ENCODE data around the gene KANSL1.
"Not testable (repeated sequence)": the region's sequence is repeated elsewhere in the genome, so short reads cannot be mapped to it uniquely, and the experiment has no call there.

The KANSL1 gene

DNA sequence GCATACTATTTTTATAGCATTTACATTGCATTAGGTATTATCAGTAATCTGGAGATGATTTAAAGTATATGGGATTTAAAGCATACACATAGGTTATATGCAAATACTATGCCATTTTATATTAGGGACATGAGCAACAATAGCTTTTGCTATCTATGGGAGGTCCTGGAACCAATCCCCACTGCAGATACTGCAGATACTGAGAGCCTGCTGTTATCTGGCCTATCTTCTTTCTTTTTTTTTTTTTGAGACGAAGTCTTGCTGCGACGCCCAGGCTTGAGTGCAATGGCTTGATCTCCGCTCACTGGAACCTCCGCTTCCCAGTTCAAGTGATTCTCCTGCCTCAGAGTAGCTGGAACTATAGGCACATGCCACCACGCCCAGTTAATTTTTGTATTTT is 156.7 kb downstream of the KANSL1 start:
- no peak for DNase-seq (ENCODE audit: low spot score)

DNA sequence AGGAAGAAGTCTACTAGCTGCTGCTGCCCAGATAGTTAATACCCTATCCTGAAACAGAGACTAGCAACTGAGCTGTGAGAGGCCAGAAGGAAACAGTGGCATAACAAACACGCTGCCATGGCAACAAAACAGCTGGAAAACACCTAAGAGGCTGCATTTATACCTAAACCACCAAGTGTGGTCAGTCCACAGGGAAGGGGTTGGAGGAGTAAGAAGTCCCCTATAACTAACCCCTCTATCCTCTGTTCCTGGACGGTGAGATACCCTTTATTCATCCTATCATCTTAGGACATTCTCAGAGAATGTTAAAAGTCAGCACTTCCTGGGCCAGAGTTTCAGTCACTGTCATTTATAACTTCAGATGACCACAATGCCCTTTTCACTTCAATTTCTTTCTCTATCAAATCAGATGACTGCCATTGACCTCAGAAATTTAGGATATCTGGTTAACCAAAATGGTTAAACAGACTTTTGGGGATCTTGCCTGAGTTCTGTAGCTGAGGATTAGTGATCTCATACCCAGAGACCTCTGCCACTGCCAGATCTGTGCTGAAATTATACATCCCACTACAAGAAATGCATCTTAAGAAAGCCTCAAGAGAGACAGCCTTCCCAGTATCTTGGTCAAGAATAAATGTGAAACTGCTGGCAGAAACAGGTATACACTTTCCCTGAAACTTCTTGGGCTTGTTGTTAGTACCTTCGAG is 158.0 kb downstream of the KANSL1 start:
- DNase-seq (ENCODE audit: low spot score) = no peak

DNA sequence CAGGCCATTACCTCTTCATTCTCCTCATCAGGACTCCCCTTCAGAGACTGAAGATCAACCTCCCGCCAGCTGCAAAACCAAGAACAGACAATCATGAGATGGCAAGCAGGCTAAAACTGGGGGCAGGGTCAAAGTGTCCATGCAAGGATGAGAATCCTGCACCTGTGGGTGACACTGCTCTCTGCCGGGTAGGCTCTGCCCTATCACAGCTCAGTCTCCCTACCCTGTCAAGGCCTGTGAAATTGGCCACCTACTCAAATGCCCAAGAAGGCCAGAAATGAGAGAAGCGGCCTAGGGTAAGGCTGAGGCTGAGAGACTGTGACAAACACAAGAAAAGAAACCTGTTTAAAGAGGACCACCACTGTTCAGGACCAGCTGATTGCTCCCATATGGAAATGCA is 159.8 kb downstream of the KANSL1 start:
- no peak for DNase-seq (ENCODE audit: low spot score)

DNA sequence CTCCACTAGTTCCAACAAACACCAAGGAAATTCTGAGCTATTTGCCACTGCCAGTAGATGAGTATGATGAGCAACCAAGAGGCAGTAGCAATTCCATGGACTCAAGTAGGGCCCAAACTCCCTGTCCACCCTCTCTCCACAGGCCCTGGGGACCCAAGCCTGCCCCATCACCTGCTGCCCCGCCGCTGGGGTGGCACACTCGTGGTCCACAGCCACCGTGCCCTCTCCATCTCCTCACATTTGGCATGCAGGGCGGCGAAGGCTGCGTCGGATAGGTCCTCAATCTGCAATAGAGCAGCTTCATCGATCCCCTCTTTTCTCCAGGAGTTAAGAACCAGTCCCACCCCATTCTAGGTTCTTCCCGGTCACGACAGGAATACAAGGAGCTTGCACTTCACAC is 160.3 kb downstream of the KANSL1 start:
- DNase-seq (ENCODE audit: low spot score) = no peak

DNA sequence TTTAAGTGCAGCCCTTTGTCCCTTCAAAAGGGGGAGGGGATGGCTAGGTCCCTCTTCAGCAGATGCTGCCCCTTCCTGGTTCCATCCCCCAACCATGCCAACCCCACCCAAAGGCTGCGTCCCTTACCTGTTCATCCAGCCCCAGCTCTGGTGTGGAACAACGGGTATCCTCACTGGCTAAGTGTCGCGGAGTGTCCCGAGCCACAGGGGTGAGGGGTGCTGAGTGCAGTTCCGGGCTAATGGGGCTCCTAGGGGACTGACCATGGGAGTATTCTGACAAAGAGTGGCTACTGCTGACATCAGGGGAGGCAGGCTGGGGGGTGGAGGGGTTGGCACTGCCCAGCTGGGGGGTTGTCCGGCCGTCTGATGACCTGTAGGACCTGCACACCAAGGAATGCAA is 161.3 kb downstream of the KANSL1 start:
- DNase-seq (ENCODE audit: low spot score) = no peak

DNA sequence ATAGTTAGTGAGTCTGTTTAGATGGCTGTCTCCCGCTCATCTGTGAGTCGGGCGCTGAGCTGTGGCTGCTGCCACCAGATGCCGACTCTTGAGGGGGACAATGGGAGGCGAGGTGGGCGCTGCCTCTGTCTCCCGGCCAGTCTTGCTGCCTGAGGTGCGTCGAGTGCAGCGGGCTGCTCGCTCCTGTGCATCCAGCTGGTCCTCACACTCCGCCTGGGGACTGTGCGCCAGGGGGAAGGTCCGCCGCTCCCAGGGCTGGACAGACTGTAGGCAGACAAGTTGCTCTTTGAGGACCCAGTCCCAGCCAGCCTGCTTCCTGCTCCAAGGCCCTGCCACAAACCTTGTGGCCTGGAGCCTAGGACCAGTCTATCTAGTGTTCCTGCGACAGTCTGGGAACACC is 161.8 kb downstream of the KANSL1 start:
- DNase-seq (ENCODE audit: low spot score) = no peak

DNA sequence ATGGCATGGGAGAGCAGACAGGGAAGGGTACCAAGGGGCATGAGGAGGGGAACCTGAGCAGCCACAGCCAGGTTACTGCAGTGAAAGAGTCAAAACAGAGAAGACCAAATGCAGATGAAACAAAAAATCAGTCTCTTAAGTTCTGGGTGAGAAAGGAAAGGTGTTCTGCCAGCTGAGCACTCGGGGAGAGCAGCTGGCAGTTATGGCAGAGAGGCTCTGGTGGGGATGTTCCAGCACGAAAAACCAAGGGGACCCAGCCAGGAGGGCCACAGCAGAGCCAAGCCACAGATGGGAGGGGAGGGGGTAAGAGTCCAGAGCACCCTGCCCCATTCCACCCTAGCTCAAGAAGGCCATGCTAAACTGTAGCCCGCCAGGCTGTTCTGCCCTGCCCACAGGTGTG is 162.5 kb downstream of the KANSL1 start:
- DNase-seq (ENCODE audit: low spot score) = no peak

DNA sequence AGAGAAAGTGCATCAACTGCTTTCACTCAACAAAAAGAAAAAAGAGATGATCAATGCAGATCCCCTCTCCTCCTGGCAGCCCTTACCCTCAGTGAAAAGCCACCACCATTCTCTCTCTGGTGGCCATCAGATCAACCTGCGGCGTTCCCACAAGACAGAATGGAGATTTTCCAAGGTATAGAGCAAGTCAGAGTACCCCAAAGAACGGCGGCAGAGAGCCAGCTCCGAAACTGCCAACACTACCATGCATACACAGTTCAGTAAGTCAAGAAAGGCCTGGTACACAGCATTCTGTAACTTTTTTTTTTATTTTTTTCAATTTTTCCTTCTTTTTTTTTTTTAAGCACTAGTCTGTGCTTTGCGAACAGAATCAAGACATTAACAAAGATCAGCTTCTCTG is 163.6 kb downstream of the KANSL1 start:
- DNase-seq (ENCODE audit: low spot score) = no peak

DNA sequence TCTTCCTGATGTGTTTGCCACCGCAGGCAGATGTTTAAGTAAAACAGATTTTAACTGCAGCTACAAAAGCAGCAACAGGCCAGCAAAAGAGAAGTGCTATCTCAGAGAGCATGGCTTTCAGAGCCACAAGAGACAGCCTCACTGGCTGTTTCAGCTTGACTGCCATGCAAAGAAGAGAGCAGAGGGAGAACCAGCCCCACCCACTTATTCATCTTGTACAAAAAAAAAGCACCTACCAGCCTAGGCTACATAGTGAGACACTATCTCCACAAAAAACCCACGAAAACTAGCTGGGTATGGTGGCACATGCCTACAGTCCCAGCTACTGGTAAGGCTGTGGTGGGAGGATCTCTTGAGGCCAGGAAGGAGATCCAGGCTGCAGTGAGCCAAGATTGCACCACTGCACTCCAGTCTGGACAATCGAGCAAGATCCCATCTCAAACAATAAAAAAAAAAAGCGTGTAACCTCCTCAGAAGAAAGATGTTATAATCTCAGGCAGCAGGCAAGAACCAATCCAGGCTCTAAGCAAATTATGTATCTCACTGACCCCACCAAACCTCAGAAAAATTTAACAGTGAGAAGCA is 164.2 kb downstream of the KANSL1 start:
- DNase-seq (ENCODE audit: low spot score) = no peak

DNA sequence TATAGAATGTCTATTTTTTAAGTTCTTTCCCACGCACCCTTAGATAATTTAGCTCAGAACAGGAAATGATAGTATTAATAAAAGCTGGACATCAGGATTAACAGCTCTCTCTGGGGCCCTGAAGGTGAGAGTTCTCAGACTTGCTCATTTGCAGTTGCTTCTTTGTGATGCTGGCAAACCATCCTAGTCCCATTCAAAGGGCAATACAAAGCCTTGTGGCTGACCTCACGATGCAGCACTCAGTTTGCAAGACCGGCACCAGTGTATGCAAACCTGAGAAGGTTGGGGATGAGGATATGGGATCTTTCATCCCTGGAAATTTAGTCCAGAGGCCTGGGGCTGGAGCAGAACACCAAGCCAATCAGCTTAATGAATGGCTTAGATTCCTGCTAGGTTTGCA is 164.9 kb downstream of the KANSL1 start:
- no peak for DNase-seq (ENCODE audit: low spot score)

DNA sequence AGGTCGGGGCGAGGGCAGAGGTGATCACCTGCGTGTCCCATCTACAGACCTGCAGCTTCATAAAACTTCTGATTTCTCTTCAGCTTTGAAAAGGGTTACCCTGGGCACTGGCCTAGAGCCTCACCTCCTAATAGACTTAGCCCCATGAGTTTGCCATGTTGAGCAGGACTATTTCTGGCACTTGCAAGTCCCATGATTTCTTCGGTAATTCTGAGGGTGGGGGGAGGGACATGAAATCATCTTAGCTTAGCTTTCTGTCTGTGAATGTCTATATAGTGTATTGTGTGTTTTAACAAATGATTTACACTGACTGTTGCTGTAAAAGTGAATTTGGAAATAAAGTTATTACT is 165.3 kb downstream of the KANSL1 start:
- no peak for DNase-seq (ENCODE audit: low spot score)

DNA sequence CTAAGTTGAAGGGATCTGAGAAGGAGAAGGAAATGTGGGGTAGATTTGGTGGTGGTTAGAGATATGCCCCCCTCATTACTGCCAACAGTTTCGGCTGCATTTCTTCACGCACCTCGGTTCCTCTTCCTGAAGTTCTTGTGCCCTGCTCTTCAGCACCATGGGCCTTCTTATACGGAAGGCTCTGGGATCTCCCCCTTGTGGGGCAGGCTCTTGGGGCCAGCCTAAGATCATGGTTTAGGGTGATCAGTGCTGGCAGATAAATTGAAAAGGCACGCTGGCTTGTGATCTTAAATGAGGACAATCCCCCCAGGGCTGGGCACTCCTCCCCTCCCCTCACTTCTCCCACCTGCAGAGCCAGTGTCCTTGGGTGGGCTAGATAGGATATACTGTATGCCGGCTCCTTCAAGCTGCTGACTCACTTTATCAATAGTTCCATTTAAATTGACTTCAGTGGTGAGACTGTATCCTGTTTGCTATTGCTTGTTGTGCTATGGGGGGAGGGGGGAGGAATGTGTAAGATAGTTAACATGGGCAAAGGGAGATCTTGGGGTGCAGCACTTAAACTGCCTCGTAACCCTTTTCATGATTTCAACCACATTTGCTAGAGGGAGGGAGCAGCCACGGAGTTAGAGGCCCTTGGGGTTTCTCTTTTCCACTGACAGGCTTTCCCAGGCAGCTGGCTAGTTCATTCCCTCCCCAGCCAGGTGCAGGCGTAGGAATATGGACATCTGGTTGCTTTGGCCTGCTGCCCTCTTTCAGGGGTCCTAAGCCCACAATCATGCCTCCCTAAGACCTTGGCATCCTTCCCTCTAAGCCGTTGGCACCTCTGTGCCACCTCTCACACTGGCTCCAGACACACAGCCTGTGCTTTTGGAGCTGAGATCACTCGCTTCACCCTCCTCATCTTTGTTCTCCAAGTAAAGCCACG is 165.9 kb downstream of the KANSL1 start:
- no peak for DNase-seq (ENCODE audit: low spot score)

DNA sequence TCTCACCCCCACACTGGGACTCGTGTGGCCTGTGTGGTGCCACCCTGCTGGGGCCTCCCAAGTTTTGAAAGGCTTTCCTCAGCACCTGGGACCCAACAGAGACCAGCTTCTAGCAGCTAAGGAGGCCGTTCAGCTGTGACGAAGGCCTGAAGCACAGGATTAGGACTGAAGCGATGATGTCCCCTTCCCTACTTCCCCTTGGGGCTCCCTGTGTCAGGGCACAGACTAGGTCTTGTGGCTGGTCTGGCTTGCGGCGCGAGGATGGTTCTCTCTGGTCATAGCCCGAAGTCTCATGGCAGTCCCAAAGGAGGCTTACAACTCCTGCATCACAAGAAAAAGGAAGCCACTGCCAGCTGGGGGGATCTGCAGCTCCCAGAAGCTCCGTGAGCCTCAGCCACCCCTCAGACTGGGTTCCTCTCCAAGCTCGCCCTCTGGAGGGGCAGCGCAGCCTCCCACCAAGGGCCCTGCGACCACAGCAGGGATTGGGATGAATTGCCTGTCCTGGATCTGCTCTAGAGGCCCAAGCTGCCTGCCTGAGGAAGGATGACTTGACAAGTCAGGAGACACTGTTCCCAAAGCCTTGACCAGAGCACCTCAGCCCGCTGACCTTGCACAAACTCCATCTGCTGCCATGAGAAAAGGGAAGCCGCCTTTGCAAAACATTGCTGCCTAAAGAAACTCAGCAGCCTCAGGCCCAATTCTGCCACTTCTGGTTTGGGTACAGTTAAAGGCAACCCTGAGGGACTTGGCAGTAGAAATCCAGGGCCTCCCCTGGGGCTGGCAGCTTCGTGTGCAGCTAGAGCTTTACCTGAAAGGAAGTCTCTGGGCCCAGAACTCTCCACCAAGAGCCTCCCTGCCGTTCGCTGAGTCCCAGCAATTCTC is 166.8 kb downstream of the KANSL1 start:
- DNase-seq (ENCODE audit: low spot score) = no peak

DNA sequence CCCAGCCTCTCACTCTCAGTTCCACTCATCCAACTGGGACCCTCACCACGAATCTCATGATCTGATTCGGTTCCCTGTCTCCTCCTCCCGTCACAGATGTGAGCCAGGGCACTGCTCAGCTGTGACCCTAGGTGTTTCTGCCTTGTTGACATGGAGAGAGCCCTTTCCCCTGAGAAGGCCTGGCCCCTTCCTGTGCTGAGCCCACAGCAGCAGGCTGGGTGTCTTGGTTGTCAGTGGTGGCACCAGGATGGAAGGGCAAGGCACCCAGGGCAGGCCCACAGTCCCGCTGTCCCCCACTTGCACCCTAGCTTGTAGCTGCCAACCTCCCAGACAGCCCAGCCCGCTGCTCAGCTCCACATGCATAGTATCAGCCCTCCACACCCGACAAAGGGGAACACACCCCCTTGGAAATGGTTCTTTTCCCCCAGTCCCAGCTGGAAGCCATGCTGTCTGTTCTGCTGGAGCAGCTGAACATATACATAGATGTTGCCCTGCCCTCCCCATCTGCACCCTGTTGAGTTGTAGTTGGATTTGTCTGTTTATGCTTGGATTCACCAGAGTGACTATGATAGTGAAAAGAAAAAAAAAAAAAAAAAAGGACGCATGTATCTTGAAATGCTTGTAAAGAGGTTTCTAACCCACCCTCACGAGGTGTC is 167.6 kb downstream of the KANSL1 start:
- DNase-seq (ENCODE audit: low spot score) = no peak

DNA sequence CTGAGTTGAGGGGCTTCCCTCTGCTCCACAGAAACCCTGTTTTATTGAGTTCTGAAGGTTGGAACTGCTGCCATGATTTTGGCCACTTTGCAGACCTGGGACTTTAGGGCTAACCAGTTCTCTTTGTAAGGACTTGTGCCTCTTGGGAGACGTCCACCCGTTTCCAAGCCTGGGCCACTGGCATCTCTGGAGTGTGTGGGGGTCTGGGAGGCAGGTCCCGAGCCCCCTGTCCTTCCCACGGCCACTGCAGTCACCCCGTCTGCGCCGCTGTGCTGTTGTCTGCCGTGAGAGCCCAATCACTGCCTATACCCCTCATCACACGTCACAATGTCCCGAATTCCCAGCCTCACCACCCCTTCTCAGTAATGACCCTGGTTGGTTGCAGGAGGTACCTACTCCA is 168.2 kb downstream of the KANSL1 start:
- DNase-seq (ENCODE audit: low spot score) = no peak

DNA sequence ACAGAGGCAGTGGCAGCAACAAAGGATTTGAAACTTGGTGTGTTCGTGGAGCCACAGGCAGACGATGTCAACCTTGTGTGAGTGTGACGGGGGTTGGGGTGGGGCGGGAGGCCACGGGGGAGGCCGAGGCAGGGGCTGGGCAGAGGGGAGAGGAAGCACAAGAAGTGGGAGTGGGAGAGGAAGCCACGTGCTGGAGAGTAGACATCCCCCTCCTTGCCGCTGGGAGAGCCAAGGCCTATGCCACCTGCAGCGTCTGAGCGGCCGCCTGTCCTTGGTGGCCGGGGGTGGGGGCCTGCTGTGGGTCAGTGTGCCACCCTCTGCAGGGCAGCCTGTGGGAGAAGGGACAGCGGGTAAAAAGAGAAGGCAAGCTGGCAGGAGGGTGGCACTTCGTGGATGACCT is 168.6 kb downstream of the KANSL1 start:
- DNase-seq (ENCODE audit: low spot score) = no peak

DNA sequence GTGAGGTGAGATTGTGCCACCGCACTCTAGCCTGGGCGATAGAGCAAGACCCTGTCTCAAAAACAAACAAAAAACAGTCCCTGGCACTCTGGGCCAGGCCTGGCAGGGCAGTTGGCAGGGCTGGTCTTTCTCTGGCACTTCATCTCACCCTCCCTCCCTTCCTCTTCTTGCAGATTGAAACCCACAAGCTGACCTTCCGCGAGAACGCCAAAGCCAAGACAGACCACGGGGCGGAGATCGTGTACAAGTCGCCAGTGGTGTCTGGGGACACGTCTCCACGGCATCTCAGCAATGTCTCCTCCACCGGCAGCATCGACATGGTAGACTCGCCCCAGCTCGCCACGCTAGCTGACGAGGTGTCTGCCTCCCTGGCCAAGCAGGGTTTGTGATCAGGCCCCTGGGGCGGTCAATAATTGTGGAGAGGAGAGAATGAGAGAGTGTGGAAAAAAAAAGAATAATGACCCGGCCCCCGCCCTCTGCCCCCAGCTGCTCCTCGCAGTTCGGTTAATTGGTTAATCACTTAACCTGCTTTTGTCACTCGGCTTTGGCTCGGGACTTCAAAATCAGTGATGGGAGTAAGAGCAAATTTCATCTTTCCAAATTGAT is 169.3 kb downstream of the KANSL1 start:
- no peak for DNase-seq (ENCODE audit: low spot score)

DNA sequence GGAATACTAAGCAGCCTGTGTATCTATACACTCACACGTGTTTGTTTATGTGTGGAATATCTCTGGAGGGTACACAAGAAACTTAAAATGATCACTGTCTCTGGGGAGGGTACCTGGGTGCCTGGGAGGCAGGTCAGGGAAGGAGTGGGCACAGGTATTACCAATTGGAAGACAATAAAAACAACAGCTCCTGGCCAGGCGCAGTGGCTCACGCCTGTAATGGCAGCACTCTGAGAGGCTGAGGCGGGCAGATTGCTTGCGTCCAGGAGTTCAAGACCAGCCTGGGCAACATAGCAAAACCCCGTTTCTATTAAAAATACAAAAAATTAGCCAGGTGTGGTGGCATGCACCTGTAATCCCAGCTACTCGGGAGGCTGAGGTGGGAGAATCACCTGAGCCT is 169.9 kb downstream of the KANSL1 start:
- not testable (repeated sequence) for DNase-seq (ENCODE audit: low spot score)

DNA sequence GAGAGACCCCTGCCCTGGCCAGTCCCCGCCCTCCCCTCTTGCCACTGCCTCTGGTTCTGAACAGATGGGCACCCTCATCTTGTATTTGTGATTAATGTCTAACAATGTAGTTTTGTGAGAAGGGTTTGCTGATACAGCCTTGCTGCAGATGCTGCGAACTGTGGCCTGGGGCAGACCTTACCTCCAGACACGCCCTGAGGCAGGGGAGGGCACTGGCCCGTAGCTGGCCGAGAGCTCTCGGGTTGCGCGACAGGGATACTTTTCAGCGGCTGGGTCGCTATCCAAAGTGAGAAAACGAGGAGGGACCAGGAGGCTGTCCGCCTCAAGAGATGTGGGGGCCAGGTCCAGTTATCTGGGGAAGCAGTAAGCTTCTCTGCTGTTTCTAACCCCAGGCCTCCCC is 172.2 kb downstream of the KANSL1 start:
- no peak for DNase-seq (ENCODE audit: low spot score)

DNA sequence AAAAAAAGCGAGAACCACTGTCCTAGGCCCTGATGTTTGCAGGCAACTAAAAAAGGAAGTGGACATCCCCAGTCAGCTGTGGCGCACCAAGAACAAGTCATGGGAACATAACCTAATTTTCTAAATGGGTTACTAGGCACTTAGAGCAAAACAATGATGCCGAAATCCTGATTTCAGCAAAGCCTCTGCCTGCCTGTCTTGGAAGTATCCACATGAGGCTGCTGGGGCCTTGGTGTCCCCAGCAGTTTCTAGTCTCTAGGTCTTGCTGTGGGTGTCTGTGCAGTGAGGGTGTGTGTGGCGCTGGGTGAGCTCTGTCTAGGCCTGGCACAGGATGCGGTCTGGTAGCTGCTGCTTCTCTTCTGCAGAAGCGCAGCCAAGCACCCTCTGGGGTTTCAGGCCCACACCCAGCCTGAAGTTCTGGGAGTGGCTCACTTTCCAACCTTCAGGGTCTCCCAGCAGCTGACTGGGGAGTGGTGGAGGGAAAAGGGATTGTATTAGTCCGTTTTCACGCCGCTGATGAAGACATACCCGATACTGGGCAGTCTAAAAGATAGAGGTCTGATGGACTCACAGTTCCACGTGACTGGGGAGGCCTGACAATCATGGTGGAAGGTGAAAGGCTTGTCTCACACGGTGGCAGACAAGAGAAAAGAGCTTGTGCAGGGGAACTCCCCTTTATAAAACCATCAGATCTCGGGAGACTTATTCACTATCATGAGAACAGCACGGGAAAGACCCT is 173.0 kb downstream of the KANSL1 start:
- DNase-seq (ENCODE audit: low spot score) = no peak
